Panc1 (cell line): ENCODE measurements around the gene TTF2. TPM values are rescaled to one million over a fixed set of nuclear protein-coding genes. Genes with fewer than 3 reads are reported as not detected.

Experiments used
- ATAC-seq: fragments of 200-7000 bp; cut with Tn5 transposase; 2 replicates; pipeline ENCODE4 v1.9.1; 2020; ENCODE audit warnings: mild to moderate bottlenecking, moderate library complexity
- BruUV-seq: library from RNA; stranded (reverse); fragments of 400-500 nt; replicated peaks from 2 replicates; lab custom pipeline; 2021; lab: Mats Ljungman, UMichigan
- CTCF ChIA-PET: fragments of 300-600 bp; sonication (Branson Sonifier 250); formaldehyde crosslinking; loops from one replicate; lab custom pipeline; 2022; ENCODE audit warnings: antibody characterized with exemption; lab: Charles Lee
- POLR2A ChIA-PET: fragments of 300-600 bp; sonication (Branson Sonifier 250); formaldehyde crosslinking; loops from one replicate; lab custom pipeline; 2022; ENCODE audit warnings: antibody characterized with exemption; lab: Charles Lee
- DNase-seq: peaks from one replicate; pipeline ENCODE4 v3.0.0-alpha.2; 2010; ENCODE audit warnings: low read depth, low spot score
- H3K27ac ChIP-seq: 2 replicates; pipeline ENCODE4 v1.5.1; 2011; ENCODE audit warnings: mild to moderate bottlenecking, low read length, inconsistent platforms
- H3K27me3 ChIP-seq: fragments of 200-500 bp; sonication (Bioruptor generic); 2 replicates; pipeline ENCODE4 v1.6.0; 2014; ENCODE audit warnings: low read length, inconsistent platforms; ENCODE audit not compliant: control insufficient read depth, insufficient read depth
- H3K36me3 ChIP-seq: fragments of 200-500 bp; sonication (Bioruptor generic); 2 replicates; pipeline ENCODE4 v1.5.1; 2014; ENCODE audit warnings: inconsistent platforms, mild to moderate bottlenecking, low read length, moderate library complexity; ENCODE audit not compliant: control insufficient read depth, insufficient read depth
- H3K4me1 ChIP-seq: 2 replicates; pipeline ENCODE4 v1.5.1; 2011; ENCODE audit warnings: inconsistent platforms, mild to moderate bottlenecking, low read length, moderate library complexity; ENCODE audit not compliant: control insufficient read depth, insufficient read depth
- H3K4me3 ChIP-seq, 2 experiments: 2 replicates each; pipeline ENCODE4 v1.5.1; 2011 to 2012; ENCODE audit warnings: low read depth in 2 of 2, low read length in 2 of 2, mild to moderate bottlenecking in 2 of 2, inconsistent platforms in 1 of 2, moderate library complexity in 1 of 2
- H3K9me3 ChIP-seq: fragments of 200-500 bp; sonication (Bioruptor generic); 2 replicates; pipeline ENCODE4 v1.5.1; 2014; ENCODE audit warnings: low read depth, mild to moderate bottlenecking, inconsistent platforms, low read length, moderate library complexity; ENCODE audit not compliant: control insufficient read depth, insufficient read depth
- POLR2AphosphoS5 ChIP-seq: IDR thresholded peaks from 2 replicates; pipeline ENCODE4 v1.6.1; 2012; ENCODE audit warnings: mild to moderate bottlenecking, low read depth, low read length, moderate library complexity
- SIN3A ChIP-seq: IDR thresholded peaks from 2 replicates; pipeline ENCODE4 v1.6.1; 2012; ENCODE audit warnings: low read depth, mild to moderate bottlenecking, low read length, moderate library complexity, borderline replicate concordance; ENCODE audit not compliant: insufficient read depth
- TCF7L2 ChIP-seq: IDR thresholded peaks from 2 replicates; pipeline ENCODE4 v1.6.1; 2011; ENCODE audit warnings: mild to moderate bottlenecking, low read depth, low read length, inconsistent platforms
- in situ Hi-C: cut with HindIII; loops from 2 replicates; pipeline ENCODE4 v1.10.0; 2016; ENCODE audit warnings: low sequenced_read_pairs, low pct_unique_long_range_greater_than_20kb
- intact Hi-C: fragments of 100-400 bp; cut with micrococcal nuclease; formaldehyde crosslinking; loops from one replicate; pipeline ENCODE4 v1.10.0; 2022; ENCODE audit not compliant: unreplicated experiment
- total RNA-seq: library from RNA; stranded (reverse); gene quantifications from one replicate; pipeline ENCODE4 v1.2.1, GENCODE V29; 2021; ENCODE audit not compliant: unreplicated experiment
- TF ChIP-seq, protein P1 (sequence below), 2 experiments: IDR thresholded peaks; 2 replicates each; pipeline ENCODE4 v1.6.1; 2011 to 2012; ENCODE audit warnings: low read depth in 2 of 2, control low read depth in 1 of 2, low read length in 1 of 2, mild to moderate bottlenecking in 1 of 2, moderate library complexity in 1 of 2; ENCODE audit not compliant: insufficient read depth in 1 of 2
- TF ChIP-seq, protein P2 (sequence below): fragments of 450-650 bp; IDR thresholded peaks from 2 replicates; pipeline ENCODE4 v1.5.1; 2017; ENCODE audit warnings: mild to moderate bottlenecking

The TTF2 gene
- total RNA-seq, 1 experiment from 2014 or later = 32.7 TPM

DNA sequence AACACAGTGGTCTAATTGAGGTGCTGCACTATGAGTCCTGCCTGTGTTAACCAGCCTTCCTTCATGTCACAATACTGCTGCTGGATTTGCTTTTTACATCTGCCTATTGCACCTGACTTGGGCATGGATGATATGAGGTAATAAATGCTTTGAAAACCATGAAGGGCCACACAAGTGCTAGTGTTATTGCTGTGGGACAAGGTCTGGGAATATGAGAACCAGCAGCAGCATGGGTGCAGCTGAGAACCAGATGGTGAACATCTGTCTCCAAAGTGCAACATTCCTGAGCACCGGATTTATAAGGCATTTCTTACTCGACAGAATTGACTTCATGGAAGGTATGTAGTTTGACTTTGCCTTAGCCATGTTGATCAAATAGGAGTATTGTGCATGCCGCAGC lies 44.9 kb downstream of the TTF2 start:
- ATAC-seq = no peak
- no peak for DNase-seq
- POLR2A ChIA-PET = no interaction called here
- Histone ChIP-seq H3K4me3 (no peak overlapping the region), H3K4me1 (no peaks in the 10 kb centered on the region), H3K9me3 (no peaks in the 10 kb centered on the region), H3K36me3 (no peaks in the 10 kb centered on the region; the same call in 1 of the 2 replicates), H3K27ac (no peak overlapping the region), H3K27me3 (no peaks in the 10 kb centered on the region)
- BruUV-seq = no TSS peak
- in situ Hi-C loops = no loop called here
- intact Hi-C loops = no loop called here
- TF ChIP-seq SIN3A (no peak), TCF7L2 (no peak), POLR2AphosphoS5 (no peak)
- TF ChIP-seq, protein P1, sequence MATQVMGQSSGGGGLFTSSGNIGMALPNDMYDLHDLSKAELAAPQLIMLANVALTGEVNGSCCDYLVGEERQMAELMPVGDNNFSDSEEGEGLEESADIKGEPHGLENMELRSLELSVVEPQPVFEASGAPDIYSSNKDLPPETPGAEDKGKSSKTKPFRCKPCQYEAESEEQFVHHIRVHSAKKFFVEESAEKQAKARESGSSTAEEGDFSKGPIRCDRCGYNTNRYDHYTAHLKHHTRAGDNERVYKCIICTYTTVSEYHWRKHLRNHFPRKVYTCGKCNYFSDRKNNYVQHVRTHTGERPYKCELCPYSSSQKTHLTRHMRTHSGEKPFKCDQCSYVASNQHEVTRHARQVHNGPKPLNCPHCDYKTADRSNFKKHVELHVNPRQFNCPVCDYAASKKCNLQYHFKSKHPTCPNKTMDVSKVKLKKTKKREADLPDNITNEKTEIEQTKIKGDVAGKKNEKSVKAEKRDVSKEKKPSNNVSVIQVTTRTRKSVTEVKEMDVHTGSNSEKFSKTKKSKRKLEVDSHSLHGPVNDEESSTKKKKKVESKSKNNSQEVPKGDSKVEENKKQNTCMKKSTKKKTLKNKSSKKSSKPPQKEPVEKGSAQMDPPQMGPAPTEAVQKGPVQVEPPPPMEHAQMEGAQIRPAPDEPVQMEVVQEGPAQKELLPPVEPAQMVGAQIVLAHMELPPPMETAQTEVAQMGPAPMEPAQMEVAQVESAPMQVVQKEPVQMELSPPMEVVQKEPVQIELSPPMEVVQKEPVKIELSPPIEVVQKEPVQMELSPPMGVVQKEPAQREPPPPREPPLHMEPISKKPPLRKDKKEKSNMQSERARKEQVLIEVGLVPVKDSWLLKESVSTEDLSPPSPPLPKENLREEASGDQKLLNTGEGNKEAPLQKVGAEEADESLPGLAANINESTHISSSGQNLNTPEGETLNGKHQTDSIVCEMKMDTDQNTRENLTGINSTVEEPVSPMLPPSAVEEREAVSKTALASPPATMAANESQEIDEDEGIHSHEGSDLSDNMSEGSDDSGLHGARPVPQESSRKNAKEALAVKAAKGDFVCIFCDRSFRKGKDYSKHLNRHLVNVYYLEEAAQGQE (IDR thresholded peaks at IDR 0.05; ENCODE audit: insufficient read depth in 1 of 2, low read depth in 2 of 2, low read length in 1 of 2) = no peak
- TF ChIP-seq, protein P2, sequence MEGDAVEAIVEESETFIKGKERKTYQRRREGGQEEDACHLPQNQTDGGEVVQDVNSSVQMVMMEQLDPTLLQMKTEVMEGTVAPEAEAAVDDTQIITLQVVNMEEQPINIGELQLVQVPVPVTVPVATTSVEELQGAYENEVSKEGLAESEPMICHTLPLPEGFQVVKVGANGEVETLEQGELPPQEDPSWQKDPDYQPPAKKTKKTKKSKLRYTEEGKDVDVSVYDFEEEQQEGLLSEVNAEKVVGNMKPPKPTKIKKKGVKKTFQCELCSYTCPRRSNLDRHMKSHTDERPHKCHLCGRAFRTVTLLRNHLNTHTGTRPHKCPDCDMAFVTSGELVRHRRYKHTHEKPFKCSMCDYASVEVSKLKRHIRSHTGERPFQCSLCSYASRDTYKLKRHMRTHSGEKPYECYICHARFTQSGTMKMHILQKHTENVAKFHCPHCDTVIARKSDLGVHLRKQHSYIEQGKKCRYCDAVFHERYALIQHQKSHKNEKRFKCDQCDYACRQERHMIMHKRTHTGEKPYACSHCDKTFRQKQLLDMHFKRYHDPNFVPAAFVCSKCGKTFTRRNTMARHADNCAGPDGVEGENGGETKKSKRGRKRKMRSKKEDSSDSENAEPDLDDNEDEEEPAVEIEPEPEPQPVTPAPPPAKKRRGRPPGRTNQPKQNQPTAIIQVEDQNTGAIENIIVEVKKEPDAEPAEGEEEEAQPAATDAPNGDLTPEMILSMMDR = no peak
- CTCF ChIA-PET = no interaction called here

DNA sequence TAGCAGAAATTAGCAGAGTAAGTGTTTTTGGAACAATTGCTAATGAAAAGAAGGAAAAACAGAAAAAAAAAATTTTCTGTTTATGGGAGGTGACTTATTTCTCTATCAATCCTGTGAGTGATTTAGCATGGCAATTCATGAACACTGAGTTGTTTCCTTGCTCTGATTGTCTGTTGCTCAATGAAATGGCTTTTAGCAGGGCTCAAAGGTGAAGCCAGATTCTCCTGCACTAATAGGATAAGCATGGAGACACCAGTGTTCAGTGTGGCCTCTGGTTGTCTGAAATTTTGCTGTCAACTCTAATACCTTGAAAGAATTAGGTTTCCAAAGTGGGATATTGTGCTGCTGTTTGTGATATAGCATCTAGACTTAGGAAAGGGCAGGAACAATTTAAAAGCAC lies 45.6 kb downstream of the TTF2 start:
- Histone ChIP-seq H3K27me3 (no peaks in the 10 kb centered on the region), H3K36me3 (no peaks in the 10 kb centered on the region; the same call in 1 of the 2 replicates), H3K27ac (no peak overlapping the region), H3K9me3 (no peaks in the 10 kb centered on the region), H3K4me1 (no peaks in the 10 kb centered on the region), H3K4me3 (no peak overlapping the region)
- BruUV-seq = no TSS peak
- no peak for DNase-seq
- ATAC-seq = no peak
- ChIA-PET CTCF (no interaction called here), POLR2A (no interaction called here)
- in situ Hi-C loops (no loop called here), intact Hi-C loops (no loop called here)
- no peak for TF ChIP-seq POLR2AphosphoS5
- no peak for TF ChIP-seq TCF7L2
- TF ChIP-seq, protein P2 = no peak
- TF ChIP-seq, protein P1 (IDR thresholded peaks at IDR 0.05; ENCODE audit: insufficient read depth in 1 of 2, low read depth in 2 of 2, low read length in 1 of 2) = no peak
- no peak for TF ChIP-seq SIN3A
